Measurements from ENCODE around the gene TNFRSF19.
"Not testable (repeated sequence)": the region's sequence is repeated elsewhere in the genome, so short reads cannot be mapped to it uniquely, and the experiment has no call there.

TNFRSF19 gene

GRCh38 chr13:23571431-23571830 lies 1.2 kb downstream of the TNFRSF19 start:
- no peak for DNase-seq

- DNase-seq, result no peak
Measured at GRCh38 chr13:23572836-23573235, 2.6 kb downstream of the TNFRSF19 start.

DNA sequence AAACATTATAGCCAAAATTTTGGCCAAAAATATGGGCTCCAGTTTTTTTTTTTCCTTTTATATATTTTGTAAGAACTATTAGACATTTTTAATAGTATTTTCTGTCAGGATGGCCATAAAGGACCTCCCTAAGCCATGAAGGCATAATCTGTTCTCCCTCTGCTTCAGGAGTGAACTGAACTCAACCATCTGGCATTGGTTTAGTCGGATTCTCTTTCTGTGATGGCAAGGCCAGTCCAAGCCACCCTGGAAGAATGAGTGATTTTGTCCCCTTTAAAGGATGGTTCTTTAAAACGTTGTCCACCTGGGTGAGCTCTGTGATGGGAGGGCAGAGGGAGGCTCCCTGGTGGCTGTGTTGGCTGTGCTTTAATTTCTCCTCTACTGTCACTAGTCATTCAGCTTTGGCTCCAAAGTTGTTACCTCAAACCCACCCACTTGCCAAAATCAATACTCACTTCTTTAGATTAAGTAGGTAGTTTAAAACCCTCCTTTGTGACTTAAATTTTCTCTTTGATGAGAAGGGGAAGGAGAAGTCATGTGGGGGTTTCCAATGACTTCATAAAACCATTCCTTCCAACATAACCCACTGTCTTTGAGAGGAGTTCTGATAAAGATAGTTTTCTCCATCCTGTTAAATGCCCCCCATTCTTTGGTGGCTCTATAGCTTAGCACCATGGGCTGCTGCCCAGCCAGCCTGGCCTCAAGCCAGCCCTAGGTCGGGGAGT lies 4.4 kb downstream of the TNFRSF19 start:
- no peak for DNase-seq

DNA sequence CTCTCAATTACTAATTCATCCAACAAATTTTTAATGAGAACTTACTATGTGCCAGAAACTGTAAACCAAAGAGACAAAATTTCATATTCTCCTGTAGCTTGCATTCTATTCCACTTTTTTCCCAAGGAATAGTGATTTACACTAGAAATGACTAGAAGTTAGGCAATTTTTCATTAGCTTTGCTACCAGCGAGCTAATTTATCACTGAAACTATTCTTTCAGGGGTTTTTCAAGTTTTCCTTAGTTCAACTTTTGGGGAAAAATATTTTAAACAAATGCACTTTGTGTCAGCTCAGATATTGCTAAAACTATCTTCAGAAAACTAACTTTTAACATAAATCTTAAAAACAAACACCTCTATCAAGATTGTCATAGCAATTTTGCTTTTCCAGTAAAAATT lies 5.4 kb downstream of the TNFRSF19 start:
- no peak for DNase-seq

GRCh38 chr13:23578411-23579071 lies 8.3 kb downstream of the TNFRSF19 start:
- no peak for DNase-seq

GRCh38 chr13:23579072-23579895 lies 9.1 kb downstream of the TNFRSF19 start:
- peak; percentile 68 for DNase-seq

DNA sequence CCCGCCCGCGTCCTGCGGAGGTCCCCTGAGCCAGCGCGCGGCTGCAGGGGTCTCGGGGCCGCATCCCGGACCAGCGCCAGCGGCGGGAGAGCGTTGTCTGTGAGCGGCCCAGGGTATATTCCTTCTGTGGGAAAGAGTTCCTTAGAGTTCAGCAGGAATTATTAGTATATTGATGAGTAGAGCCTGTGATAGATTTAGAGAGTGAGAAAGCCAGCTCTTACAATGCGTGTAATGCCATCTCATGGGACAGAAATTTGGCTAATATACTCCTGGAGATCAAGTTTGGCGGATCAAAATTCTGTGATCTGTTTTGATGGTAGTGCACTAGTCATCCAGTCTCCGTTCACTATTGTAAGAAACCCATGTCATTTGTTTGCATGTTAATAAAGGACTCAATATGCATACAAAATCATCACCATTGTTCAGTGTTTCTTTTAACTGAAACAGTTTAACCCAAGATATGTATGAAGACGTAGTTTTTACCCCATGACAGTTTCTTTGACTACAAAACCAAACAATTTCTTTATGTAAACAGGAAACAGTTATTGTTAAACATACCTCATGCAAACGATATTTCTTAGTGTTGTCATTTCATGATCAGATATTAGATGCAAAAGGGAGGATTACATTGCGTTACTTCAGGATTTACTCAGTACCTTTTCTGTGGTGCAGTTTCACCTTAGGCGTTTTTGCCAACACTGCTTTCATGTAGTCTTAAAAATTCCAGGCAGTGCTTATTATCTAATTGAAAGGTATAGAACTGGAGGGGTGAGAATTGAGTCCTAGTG lies 9.9 kb downstream of the TNFRSF19 start:
- DNase-seq, result no peak

- DNase-seq, result no peak
Measured at GRCh38 chr13:23580684-23581060, 10.5 kb downstream of the TNFRSF19 start.

DNA sequence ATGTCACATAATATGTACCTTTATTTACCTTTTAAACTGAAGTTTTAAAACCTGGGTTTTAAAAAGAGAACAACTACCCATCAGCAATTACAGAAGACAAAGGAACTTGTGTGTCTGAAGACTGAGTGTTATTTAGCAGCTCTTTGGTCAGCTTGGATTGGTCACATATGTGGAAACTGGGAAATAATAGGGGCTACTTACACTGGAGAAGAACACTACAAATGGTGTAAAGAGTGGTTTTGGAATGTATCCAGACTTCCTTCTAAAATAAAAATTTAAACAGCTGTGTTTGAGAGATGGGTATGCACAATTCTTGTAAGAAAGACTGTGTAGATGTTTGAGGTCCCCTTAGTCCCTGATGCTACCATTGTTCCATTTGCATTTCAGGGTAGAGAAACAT lies 13.3 kb downstream of the TNFRSF19 start:
- DNase-seq, result no peak

- no peak for DNase-seq
Measured at GRCh38 chr13:23584275-23584674, 14.1 kb downstream of the TNFRSF19 start.

GRCh38 chr13:23586336-23586735 lies 16.1 kb downstream of the TNFRSF19 start:
- no peak for DNase-seq

DNA sequence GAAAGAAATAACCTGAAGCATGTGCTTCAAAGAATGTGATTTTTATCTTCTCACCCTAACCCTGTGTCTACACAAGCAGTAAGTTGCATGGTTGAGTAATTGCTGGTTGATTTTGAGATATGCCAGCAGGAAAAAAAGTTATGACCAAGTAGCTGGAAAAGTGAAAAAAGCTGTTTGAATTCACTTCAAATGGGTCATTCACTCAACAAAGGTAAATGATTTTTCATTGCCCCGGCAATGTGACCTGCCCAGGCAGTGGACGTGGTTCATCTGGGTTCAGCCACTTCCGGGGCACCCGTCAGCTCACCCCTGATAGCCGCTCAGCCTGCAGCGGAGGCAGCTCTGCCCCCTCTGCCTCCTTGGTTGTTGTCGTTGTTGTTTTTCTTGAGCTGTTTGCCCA lies 18.5 kb downstream of the TNFRSF19 start:
- no peak for DNase-seq

DNA sequence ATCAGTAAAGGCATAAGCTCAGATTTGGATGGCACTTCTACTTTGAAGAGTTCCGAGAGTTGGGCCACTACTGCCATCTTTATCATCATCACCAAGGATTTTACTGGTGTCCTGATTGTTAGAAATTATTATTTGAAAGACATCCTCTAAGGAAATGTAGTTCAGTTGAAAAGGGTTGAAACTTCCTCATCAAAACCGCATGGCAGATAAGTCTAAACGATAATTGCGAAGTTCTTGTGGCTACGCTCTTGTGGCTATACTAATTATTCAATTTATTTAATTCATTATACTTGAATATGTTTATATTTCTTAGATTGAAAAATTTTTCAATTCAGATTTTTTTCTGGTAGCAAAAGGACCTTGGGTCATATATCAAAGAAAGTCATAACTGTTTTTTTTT lies 22.4 kb downstream of the TNFRSF19 start:
- DNase-seq, result no peak

- no peak for DNase-seq
Measured at GRCh38 chr13:23593148-23593547, 22.9 kb downstream of the TNFRSF19 start.

- DNase-seq, result not testable (repeated sequence)
Measured at GRCh38 chr13:23594290-23594689, 24.1 kb downstream of the TNFRSF19 start.

- DNase-seq, result no peak
Measured at GRCh38 chr13:23598369-23598768, 28.2 kb downstream of the TNFRSF19 start.

DNA sequence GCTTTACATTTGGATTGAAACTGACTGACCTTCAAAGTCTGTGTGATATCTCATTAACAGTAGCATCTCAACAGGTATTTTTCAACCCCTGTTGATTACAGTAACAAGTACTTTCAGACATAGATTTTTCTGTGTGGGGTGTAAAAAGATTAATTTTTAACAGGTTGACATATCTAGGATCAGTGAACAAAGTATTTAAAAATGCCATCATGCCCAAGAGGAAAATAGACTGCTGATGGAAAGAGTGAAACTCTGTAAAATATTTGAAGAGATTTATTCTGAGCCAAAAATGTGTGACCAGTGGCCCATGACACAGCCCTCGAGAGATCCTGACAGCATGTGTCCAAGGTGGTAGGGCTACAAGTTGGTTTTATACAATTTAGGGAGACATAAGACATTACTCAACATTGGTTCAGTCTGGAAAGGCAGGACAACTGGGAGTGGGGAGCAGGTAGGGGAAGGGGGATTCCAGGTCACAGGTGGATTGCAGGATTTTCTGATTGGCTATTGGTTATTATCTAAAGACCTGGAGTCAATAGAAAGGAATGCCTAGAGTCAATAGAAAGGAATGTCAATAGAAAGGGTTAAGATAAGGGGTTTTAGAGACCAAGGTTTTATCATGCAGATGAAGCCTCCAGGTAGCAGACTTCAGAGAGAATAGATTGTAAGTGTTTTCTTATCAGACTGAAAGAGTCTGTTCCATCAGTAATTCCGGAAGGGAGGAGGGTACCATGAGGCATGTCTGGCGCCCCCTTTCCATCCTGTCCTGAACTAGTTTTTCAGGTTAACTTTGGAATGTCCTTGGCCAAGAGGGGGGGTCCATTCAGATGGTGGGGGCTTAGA lies 29.1 kb downstream of the TNFRSF19 start:
- DNase-seq, result no peak

DNA sequence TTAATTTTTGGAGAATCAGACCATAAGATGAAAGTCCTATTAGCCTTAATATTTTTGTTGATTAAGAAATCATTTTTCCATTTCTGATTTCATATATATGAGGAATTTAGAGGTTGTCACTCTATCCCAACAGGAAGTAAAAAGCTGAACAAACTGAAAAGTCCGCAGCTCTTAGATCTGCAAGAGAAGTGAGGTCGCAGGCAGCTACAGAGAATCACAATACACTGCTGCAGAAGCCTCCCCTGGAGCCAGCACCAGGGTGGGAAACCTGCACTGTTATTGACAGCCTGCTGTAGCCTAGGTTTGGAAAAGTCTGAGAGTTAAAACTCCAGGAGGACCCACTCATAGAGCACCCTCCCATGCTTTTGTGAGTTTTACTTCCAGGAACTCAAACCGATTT lies 29.9 kb downstream of the TNFRSF19 start:
- DNase-seq, result no peak

GRCh38 chr13:23600534-23600933 lies 30.3 kb downstream of the TNFRSF19 start:
- DNase-seq, result no peak

DNA sequence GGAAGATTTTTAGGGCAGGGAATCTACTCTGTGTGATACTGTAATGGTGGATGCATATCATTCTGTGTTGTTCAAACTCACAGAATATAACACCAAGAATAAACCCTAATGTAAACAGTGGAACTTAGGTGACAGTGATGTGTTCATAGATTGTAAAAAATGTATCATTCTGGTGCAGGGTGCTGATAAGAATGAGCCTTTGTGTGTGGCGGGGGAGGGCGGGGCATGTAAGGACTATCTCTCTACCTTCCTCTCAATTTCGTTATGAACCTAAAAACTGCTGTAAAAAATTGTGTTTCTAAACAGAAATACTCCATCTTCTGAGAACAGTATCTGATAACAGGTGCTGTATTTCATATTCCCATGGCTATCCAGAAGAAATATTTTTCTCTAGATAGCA lies 35.6 kb downstream of the TNFRSF19 start:
- no peak for DNase-seq

DNA sequence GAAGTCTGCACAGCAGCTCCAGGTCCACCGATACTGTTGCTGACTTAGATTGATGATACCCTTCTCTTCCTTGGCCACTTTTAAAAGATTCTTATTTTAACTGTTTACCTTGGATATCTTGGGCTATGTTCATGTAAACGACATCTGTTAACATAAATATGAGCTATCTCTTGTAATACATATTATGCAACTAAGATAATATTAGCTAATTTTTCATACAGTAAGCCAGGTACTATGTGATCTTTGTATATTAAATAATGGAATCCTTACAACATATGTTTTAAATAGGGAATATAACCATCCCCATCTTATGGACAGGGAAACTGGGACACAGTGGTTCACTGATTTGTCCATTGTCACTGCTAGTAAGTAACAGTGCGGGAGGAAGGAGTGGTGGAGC lies 37.9 kb downstream of the TNFRSF19 start:
- DNase-seq, result no peak
